ENCODE measurements around the gene ACTL6B. TPM values are rescaled to one million over a fixed set of nuclear protein-coding genes. Genes with fewer than 3 reads are reported as not detected.

The ACTL6B gene
- total RNA-seq, 2 donors from 2014 or later, result not detected

DNA sequence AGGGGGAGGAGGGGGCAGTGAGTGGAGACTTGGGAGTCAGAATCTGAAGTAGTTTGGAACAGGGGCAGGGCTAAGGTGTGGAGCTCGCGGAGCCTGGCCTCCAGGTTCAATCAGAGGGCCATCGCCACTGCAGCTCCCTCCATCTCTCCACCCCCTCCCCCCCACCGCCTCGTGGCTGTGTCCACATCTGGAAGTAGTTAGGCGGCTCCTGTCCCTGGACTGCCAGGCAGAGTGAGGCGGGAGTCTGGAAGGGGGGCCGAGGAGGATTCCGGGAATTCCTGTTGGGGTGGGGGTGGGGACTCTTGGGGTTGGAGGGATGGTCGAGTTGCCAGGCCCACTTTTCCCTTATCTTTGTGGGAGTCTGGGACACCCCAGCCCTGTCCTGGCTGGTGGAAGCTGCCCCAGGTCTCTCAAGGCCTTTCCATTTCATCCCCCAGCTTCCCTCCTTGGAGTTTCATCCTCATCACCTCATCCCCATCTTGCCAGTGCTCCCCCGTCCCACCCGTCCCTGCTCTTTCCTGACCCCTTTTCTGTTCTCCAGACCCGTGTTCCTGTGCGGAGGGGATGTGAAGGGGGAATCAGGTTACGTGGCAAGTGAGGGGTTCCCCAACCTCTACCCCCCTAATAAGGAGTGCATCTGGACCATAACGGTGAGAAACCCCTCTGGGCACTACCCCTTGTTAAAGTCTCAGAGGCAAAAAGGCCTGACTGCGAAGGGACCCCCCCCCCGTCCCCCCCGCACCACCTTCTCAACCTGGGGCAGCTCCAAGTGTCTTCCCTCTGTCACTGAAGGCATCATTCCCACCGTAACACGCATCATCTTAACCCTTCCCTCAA, 53.1 kb downstream of the ACTL6B start:
- Mint-ChIP-seq H3K27ac (no peak overlapping the region), H3K9me3 (no peaks in the 10 kb centered on the region), H3K36me3 (no peaks in the 10 kb centered on the region)
- ATAC-seq (no peak), DNase-seq (ENCODE audit: low spot score in 2 of 2) (no peak)

DNA sequence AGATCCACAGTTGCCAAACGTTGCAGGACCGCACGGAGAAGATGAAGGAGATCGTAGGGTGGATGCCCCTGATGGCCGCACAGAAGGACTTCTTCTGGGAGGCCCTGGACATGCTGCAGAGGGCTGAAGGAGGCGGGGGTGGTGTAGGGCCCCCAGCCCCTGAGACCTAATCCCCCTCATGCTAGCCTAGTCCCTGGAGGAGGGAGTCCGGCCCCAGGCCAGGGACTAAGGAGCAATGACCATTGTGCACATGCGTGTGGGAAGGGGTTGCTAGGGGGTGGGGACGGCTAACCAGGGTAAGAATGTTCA, 55.6 kb downstream of the ACTL6B start:
- H3K9me3 Mint-ChIP-seq, result no peaks in the 10 kb centered on the region
- H3K36me3 Mint-ChIP-seq, result no peaks in the 10 kb centered on the region
- no peak for DNase-seq (ENCODE audit: low spot score in 2 of 2)
- no peak for ATAC-seq
- H3K27ac Mint-ChIP-seq, result no peak overlapping the region

DNA sequence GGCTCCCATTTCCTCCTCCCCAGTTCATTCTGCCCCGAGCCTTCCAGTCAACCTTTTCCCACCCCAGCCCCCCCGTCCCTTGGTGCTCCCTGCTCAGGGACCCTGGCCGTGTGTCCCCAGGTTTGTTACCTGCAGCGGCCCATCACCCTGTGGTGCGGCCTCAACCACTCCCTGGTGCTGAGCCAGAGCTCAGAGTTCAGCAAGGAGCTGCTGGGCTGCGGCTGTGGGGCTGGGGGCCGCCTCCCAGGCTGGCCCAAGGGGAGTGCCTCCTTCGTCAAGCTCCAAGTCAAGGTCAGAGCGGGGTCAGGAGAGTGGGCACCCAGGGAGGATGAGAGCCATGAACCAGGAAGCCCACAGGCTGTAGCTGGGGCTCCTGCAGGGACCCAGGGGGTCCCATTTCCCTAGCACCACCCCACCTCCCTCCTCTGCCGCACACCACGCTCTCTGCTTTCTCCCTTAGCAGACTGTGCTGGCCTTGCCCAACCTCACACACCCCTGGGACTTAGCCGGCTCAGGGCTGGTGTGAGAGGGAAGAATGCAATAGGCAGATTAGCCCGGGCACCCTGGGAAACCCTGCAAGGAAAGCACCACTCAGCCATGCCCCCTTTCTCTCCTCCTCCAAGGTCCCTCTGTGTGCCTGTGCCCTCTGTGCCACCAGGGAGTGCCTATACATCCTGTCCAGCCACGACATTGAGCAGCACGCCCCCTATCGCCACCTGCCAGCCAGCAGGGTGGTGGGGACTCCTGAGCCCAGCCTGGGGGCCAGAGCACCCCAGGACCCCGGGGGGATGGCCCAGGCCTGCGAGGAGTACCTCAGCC, 56.1 kb downstream of the ACTL6B start:
- H3K9me3 Mint-ChIP-seq, result no peaks in the 10 kb centered on the region
- DNase-seq (ENCODE audit: low spot score in 2 of 2) (peak in 1 of 2 donors; percentile 47), ATAC-seq (no peak)
- peak overlapping the region in 1 of 2 donors; percentile 50 for H3K27ac Mint-ChIP-seq
- H3K36me3 Mint-ChIP-seq, result no peaks in the 10 kb centered on the region

DNA sequence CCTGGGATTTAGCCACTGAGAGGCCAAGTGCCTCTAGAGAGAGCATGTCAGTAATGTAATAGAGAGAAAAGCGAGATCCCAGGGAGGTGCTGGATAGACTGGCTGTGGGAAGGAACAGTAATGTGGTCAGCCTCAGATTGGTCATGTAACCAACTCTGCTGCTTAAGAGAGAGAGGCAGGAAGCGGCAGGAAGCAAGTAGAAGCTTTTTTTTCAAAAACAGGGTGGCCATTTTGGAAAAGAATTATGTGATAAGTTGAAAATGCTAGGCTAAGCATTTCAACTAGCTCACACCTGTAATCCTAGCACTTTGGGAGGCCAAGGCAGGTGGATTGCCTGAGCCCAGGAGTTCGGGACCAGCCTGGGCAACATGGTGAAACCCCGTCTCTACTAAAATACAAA, 57.8 kb downstream of the ACTL6B start:
- ATAC-seq (no peak), DNase-seq (ENCODE audit: low spot score in 2 of 2) (no peak)
- H3K36me3 Mint-ChIP-seq, result no peaks in the 10 kb centered on the region
- H3K27ac Mint-ChIP-seq, result peak overlapping the region in 1 of 2 donors; percentile 25
- H3K9me3 Mint-ChIP-seq, result no peaks in the 10 kb centered on the region

GRCh38 chr7:100595188-100595587, 61.1 kb downstream of the ACTL6B start:
- Mint-ChIP-seq H3K9me3 (no peaks in the 10 kb centered on the region), H3K36me3 (no peaks in the 10 kb centered on the region), H3K27ac (peak overlapping the region in 1 of 2 donors; percentile 25)
- DNase-seq (ENCODE audit: low spot score in 2 of 2), result no peak
- ATAC-seq, result no peak

Other genes with a start within 250 kb of the ACTL6B start
- 1 to 10 TPM; 3.4 to 5.6 TPM for gene ZCWPW1, start 227.7 kb downstream of the ACTL6B start, total RNA-seq
- 10 to 100 TPM; 53.0 to 83.5 TPM for gene MEPCE, start 226.6 kb downstream of the ACTL6B start, total RNA-seq
- 10 to 100 TPM; 38.7 to 52.5 TPM for gene PPP1R35, start 220.0 kb downstream of the ACTL6B start, total RNA-seq
- gene SPACDR, start 192.2 kb downstream of the ACTL6B start, total RNA-seq, result 1 to 10 TPM; 7.7 to 9.9 TPM
- 10 to 100 TPM; 96.2 to 99.9 TPM for gene TSC22D4, start 177.2 kb downstream of the ACTL6B start, total RNA-seq
- gene NYAP1, start 172.5 kb downstream of the ACTL6B start, total RNA-seq, result 1 to 10 TPM in 1 of 2 donors, under 1 TPM in 1; 0.89 to 1.0 TPM
- 10 to 100 TPM; 47.3 to 59.9 TPM for gene AGFG2, start 117.2 kb downstream of the ACTL6B start, total RNA-seq
- 10 to 100 TPM; 10.6 to 26.0 TPM for gene SAP25, start 82.5 kb downstream of the ACTL6B start, total RNA-seq
- gene LRCH4, start 70.3 kb downstream of the ACTL6B start, total RNA-seq, result 100 to 1,000 TPM in 1 of 2 donors, 10 to 100 TPM in 1; 76.2 to 178 TPM
- 1 to 10 TPM; 1.9 to 4.0 TPM for gene FBXO24, start 70.1 kb downstream of the ACTL6B start, total RNA-seq
- 10 to 100 TPM; 14.8 to 19.6 TPM for gene PCOLCE, start 54.1 kb downstream of the ACTL6B start, total RNA-seq
- 10 to 100 TPM; 20.7 to 28.0 TPM for gene MOSPD3, start 43.9 kb downstream of the ACTL6B start, total RNA-seq
- gene TFR2, start 14.9 kb downstream of the ACTL6B start, total RNA-seq, result 10 to 100 TPM; 13.1 to 19.1 TPM
- gene GNB2, start 17.3 kb upstream of the ACTL6B start, total RNA-seq, result 100 to 1,000 TPM; 213 to 239 TPM
- gene GIGYF1, start 37.8 kb upstream of the ACTL6B start, total RNA-seq, result 10 to 100 TPM; 47.2 to 58.4 TPM
- 10 to 100 TPM; 37.3 to 47.5 TPM for gene POP7, start 49.7 kb upstream of the ACTL6B start, total RNA-seq
- not detected for gene EPO, start 64.0 kb upstream of the ACTL6B start, total RNA-seq
- gene ZAN, start 77.1 kb upstream of the ACTL6B start, total RNA-seq, result not detected
- 10 to 100 TPM in 1 of 2 donors, 1 to 10 TPM in 1; 3.7 to 11.1 TPM for gene EPHB4, start 171.1 kb upstream of the ACTL6B start, total RNA-seq
- gene SLC12A9, start 196.3 kb upstream of the ACTL6B start, total RNA-seq, result 10 to 100 TPM; 16.7 to 27.7 TPM
- 10 to 100 TPM; 34.4 to 39.2 TPM for gene TRIP6, start 210.9 kb upstream of the ACTL6B start, total RNA-seq
- gene SRRT, start 218.7 kb upstream of the ACTL6B start, total RNA-seq, result 100 to 1,000 TPM; 205 to 242 TPM
- 1 to 10 TPM in 1 of 2 donors, under 1 TPM in 1; 0.77 to 2.4 TPM for gene UFSP1, start 233.3 kb upstream of the ACTL6B start, total RNA-seq
- gene ACHE, start 239.4 kb upstream of the ACTL6B start, total RNA-seq, result under 1 TPM in 1 of 2 donors, not detected in 1; 0.12 TPM

All from activated naive CD4-positive, alpha-beta T cell treated with anti-CD3 and anti-CD28 coated beads, Interleukin-2, amount 50 U/mL, for 72 hours (primary cell).